K562 (cell line): ENCODE data around the gene MAGEB4. TPM values are rescaled to one million over a fixed set of nuclear protein-coding genes. Genes with fewer than 3 reads are reported as not detected.

Source experiments
- ARID1B ChIP-seq: fragments of 450-650 bp; IDR thresholded peaks from 2 replicates; pipeline ENCODE4 v1.6.1; 2016; ENCODE audit warnings: antibody characterized with exemption, mild to moderate bottlenecking, inconsistent platforms
- GTF2B ChIP-seq: IDR thresholded peaks from 2 replicates; pipeline ENCODE4 v1.6.1; 2011; ENCODE audit not compliant: insufficient read length; ENCODE audit errors: extremely low read depth
- HBP1 ChIP-seq: fragments of 450-650 bp; formaldehyde crosslinking; IDR thresholded peaks from 2 replicates; pipeline ENCODE4 v1.4.0; 2022; ENCODE audit warnings: missing genetic modification characterization
- MAFK ChIP-seq: IDR thresholded peaks from 2 replicates; pipeline ENCODE4 v1.6.1; 2011; ENCODE audit warnings: low read length, improper control_type of control experiment
- MBD2 ChIP-seq: sonication (generic); IDR thresholded peaks from 2 replicates; pipeline ENCODE4 v1.6.1; 2016; ENCODE audit warnings: low read depth, borderline replicate concordance
- NCOA4 ChIP-seq: fragments of 450-650 bp; IDR thresholded peaks from 2 replicates; pipeline ENCODE4 v1.6.1; 2018; ENCODE audit warnings: mild to moderate bottlenecking; ENCODE audit not compliant: partially characterized antibody
- NEUROD1 ChIP-seq: fragments of 150-350 bp; IDR thresholded peaks from 2 replicates; pipeline ENCODE4 v1.6.1; 2014; ENCODE audit warnings: borderline replicate concordance, low read length, low read depth; ENCODE audit not compliant: partially characterized antibody
- NKRF ChIP-seq: fragments of 450-650 bp; IDR thresholded peaks from 2 replicates; pipeline ENCODE4 v1.6.1; 2016; ENCODE audit warnings: borderline replicate concordance
- PCBP2 ChIP-seq: fragments of 200-400 bp; formaldehyde crosslinking; IDR thresholded peaks from 2 replicates; pipeline ENCODE4 v1.6.1; 2018; ENCODE audit warnings: low read length, low read depth, mild to moderate bottlenecking, moderate library complexity; ENCODE audit not compliant: poor library complexity, severe bottlenecking
- RCOR1 ChIP-seq, 2 experiments: IDR thresholded peaks; 2 replicates each; pipeline ENCODE4 v1.6.1; 2012; ENCODE audit warnings: low read depth in 2 of 2, low read length in 2 of 2, borderline replicate concordance in 1 of 2, improper control_type of control experiment in 1 of 2
- SAFB2 ChIP-seq: fragments of 200-400 bp; formaldehyde crosslinking; IDR thresholded peaks from 2 replicates; pipeline ENCODE4 v1.6.1; 2018; ENCODE audit warnings: borderline replicate concordance, low read length, low read depth, moderate library complexity; ENCODE audit not compliant: severe bottlenecking
- SPI1 ChIP-seq: IDR thresholded peaks from 2 replicates; pipeline ENCODE4 v1.6.1; 2011; ENCODE audit warnings: low read depth, low read length, control low read depth, borderline replicate concordance
- ZNF134 ChIP-seq: fragments of 250-450 bp; sonication (Bioruptor Pico); conservative IDR thresholded peaks from 2 replicates; pipeline ENCODE4 v1.4.0; 2020
- ZNF507 ChIP-seq: conservative IDR thresholded peaks from 2 replicates; pipeline ENCODE4 v1.6.1; 2017; ENCODE audit warnings: missing genetic modification characterization, missing compliant biosample characterization
- polyA plus RNA-seq, 8 experiments: library from polyadenylated mRNA; depleted of rRNA in 4 of 8; stranded (reverse) in 5 of 8; unstranded in 3 of 8; fragments of >200 nt; fragmentation: Nextera tagmentation in 2 of 8; fragmentation: Illumina TruSeq in 1 of 8; extraction: Ambion mirVana in 2 of 8; extraction: Trizol in 1 of 8; gene quantifications; 2 replicates each; pipeline versions ENCODE4 v1.2.1 to v1.2.3, GENCODE V29; 2011 to 2014; ENCODE audit warnings: inconsistent platforms in 1 of 8, missing spikeins in 1 of 8
- total RNA-seq, 7 experiments: library from RNA; depleted of rRNA in 6 of 7; stranded (reverse); fragments of >200 nt in 6 of 7; fragmentation: Illumina TruSeq in 2 of 7; extraction: Trizol in 2 of 7; gene quantifications; 2 replicates each; pipeline versions ENCODE4 v1.2.1 to v1.2.3, GENCODE V29; 2011 to 2021; ENCODE audit warnings: low replicate concordance in 1 of 7
- TF ChIP-seq, protein P1 (sequence below), 2 experiments: fragments of 450-650 bp; conservative IDR thresholded peaks; 2 replicates each; pipeline ENCODE4 v1.6.1; 2017; ENCODE audit warnings: mild to moderate bottlenecking in 2 of 2, moderate library complexity in 2 of 2
- TF ChIP-seq, protein P2 (sequence below): fragments of 250-450 bp; sonication (Bioruptor Pico); IDR thresholded peaks from 2 replicates; pipeline ENCODE4 v1.9.0; 2021; ENCODE audit warnings: mild to moderate bottlenecking
- TF ChIP-seq, protein P3 (sequence below): fragments of 450-650 bp; formaldehyde crosslinking; IDR thresholded peaks from 2 replicates; pipeline ENCODE4 v1.4.0; 2020; ENCODE audit warnings: mild to moderate bottlenecking
- TF ChIP-seq, protein P4 (sequence below): sonication (generic); formaldehyde crosslinking; IDR thresholded peaks from 2 replicates; pipeline ENCODE4 v1.8.0; 2022; ENCODE audit warnings: mild to moderate bottlenecking, missing genetic modification reagents

The MAGEB4 gene
- total and polyA plus RNA-seq, 9 of the 15 experiments (the other 6 are each of a cell fraction or from before 2014, with no cell fraction given), result 0.04 to 0.09 (median 0.06) TPM; not detected in 6

GRCh38 chrX:30217465-30217864 is 24.3 kb upstream of the MAGEB4 start (continued):
- TF ChIP-seq, protein P1, sequence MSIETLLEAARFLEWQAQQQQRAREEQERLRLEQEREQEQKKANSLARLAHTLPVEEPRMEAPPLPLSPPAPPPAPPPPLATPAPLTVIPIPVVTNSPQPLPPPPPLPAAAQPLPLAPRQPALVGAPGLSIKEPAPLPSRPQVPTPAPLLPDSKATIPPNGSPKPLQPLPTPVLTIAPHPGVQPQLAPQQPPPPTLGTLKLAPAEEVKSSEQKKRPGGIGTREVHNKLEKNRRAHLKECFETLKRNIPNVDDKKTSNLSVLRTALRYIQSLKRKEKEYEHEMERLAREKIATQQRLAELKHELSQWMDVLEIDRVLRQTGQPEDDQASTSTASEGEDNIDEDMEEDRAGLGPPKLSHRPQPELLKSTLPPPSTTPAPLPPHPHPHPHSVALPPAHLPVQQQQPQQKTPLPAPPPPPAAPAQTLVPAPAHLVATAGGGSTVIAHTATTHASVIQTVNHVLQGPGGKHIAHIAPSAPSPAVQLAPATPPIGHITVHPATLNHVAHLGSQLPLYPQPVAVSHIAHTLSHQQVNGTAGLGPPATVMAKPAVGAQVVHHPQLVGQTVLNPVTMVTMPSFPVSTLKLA (conservative IDR thresholded peaks at IDR 0.05), result no peak
- TF ChIP-seq, protein P2, sequence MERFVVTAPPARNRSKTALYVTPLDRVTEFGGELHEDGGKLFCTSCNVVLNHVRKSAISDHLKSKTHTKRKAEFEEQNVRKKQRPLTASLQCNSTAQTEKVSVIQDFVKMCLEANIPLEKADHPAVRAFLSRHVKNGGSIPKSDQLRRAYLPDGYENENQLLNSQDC (CRISPR knock-in tag), result no peak
- TF ChIP-seq NCOA4 (no peak), RCOR1 (IDR thresholded peaks at IDR 0.05; ENCODE audit: borderline replicate concordance in 1 of 2, low read depth in 2 of 2, low read length in 2 of 2) (peak in 1 of 2 experiments; percentile 13; a peak in 1 of 4 replicates), HBP1 (no peak), NEUROD1 (no peak), MBD2 (no peak; the same call in 1 of the 2 replicates), ZNF134 (CRISPR knock-in tag) (no peak), PCBP2 (no peak), SPI1 (peak; percentile 84), NKRF (no peak), MAFK (no peak), ZNF507 (tag) (no peak), ARID1B (peak; percentile 84), SAFB2 (no peak), GTF2B (no peak)
- TF ChIP-seq, protein P3, sequence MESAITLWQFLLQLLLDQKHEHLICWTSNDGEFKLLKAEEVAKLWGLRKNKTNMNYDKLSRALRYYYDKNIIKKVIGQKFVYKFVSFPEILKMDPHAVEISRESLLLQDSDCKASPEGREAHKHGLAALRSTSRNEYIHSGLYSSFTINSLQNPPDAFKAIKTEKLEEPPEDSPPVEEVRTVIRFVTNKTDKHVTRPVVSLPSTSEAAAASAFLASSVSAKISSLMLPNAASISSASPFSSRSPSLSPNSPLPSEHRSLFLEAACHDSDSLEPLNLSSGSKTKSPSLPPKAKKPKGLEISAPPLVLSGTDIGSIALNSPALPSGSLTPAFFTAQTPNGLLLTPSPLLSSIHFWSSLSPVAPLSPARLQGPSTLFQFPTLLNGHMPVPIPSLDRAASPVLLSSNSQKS (CRISPR knock-in tag), result no peak
- TF ChIP-seq, protein P4, sequence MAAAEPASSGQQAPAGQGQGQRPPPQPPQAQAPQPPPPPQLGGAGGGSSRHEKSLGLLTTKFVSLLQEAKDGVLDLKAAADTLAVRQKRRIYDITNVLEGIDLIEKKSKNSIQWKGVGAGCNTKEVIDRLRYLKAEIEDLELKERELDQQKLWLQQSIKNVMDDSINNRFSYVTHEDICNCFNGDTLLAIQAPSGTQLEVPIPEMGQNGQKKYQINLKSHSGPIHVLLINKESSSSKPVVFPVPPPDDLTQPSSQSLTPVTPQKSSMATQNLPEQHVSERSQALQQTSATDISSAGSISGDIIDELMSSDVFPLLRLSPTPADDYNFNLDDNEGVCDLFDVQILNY (CRISPR knock-in tag), result no peak
